ENCODE data around the gene IL12RB2.
A peak's percentile ranks its signal among the peaks of the same experiment; 100 is the strongest.

DNA sequence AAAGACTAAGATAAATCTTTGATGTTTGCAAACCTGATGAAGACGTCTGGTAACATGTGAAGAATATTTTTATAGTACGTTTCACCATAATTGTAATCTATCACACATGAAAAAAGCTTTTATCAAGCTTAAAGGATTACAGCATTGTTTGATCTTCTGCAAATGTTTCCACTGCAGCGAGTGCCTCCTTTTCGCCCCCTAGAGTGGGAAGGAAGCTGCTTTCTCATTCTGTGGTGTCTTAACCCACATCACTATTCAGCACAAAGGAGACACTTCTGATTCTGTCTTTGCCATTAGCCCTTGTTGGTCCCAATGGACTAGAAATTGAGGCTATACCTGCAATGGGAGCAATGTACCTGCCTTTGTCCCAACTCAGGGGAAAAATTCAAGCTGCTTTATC, 46.0 kb upstream of the IL12RB2 start:
- no peak for TF ChIP-seq REST (IDR thresholded peaks at IDR 0.05; ENCODE audit: unreplicated experiment)
- no peak for TF ChIP-seq EZH2 (IDR thresholded peaks at IDR 0.05; ENCODE audit: low read depth, unreplicated experiment)
- TF ChIP-seq, protein P1, sequence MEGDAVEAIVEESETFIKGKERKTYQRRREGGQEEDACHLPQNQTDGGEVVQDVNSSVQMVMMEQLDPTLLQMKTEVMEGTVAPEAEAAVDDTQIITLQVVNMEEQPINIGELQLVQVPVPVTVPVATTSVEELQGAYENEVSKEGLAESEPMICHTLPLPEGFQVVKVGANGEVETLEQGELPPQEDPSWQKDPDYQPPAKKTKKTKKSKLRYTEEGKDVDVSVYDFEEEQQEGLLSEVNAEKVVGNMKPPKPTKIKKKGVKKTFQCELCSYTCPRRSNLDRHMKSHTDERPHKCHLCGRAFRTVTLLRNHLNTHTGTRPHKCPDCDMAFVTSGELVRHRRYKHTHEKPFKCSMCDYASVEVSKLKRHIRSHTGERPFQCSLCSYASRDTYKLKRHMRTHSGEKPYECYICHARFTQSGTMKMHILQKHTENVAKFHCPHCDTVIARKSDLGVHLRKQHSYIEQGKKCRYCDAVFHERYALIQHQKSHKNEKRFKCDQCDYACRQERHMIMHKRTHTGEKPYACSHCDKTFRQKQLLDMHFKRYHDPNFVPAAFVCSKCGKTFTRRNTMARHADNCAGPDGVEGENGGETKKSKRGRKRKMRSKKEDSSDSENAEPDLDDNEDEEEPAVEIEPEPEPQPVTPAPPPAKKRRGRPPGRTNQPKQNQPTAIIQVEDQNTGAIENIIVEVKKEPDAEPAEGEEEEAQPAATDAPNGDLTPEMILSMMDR (conservative IDR thresholded peaks at IDR 0.05; ENCODE audit: low read depth in 2 of 2): peak; percentile 40 to 43; a peak in 3 of 4 replicates
- no peak for TF ChIP-seq EZH2phosphoT487 (IDR thresholded peaks at IDR 0.05; ENCODE audit: unreplicated experiment)
- TF ChIP-seq POLR2AphosphoS5 (IDR thresholded peaks at IDR 0.05; ENCODE audit: low read depth): no peak
- TF ChIP-seq STAT1 (IDR thresholded peaks at IDR 0.05; ENCODE audit: unreplicated experiment): no peak
- TF ChIP-seq JUNB (IDR thresholded peaks at IDR 0.05; ENCODE audit: unreplicated experiment): no peak
- TF ChIP-seq ZNF114 (CRISPR knock-in tag; IDR thresholded peaks at IDR 0.05): no peak
- TF ChIP-seq ETS1 (IDR thresholded peaks at IDR 0.05): no peak
- no peak for TF ChIP-seq CREB1 (CRISPR knock-in tag; IDR thresholded peaks at IDR 0.05; ENCODE audit: low read depth)
